Measurements from ENCODE around the gene MRTFA.

DNA sequence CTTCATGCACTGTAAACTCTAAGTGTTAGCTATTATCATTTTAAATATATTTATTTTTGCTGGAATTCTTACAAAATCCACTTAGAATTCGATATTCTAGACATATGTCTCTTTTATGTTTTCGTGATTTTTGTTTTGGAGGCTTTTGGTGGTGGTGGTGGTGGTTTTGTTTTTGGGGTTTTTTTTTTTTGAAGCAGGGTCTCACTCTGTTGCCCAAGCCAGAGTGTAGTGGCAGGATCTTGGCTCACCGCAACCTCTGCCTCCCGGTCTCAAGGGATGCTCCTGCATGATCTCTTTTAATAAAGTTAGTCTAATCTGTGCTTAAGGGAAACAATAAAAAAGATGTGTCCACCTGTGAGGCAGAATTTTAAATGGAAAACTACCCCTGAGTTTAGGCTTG, 117.7 kb downstream of the MRTFA start:
- TF ChIP-seq, protein P1, sequence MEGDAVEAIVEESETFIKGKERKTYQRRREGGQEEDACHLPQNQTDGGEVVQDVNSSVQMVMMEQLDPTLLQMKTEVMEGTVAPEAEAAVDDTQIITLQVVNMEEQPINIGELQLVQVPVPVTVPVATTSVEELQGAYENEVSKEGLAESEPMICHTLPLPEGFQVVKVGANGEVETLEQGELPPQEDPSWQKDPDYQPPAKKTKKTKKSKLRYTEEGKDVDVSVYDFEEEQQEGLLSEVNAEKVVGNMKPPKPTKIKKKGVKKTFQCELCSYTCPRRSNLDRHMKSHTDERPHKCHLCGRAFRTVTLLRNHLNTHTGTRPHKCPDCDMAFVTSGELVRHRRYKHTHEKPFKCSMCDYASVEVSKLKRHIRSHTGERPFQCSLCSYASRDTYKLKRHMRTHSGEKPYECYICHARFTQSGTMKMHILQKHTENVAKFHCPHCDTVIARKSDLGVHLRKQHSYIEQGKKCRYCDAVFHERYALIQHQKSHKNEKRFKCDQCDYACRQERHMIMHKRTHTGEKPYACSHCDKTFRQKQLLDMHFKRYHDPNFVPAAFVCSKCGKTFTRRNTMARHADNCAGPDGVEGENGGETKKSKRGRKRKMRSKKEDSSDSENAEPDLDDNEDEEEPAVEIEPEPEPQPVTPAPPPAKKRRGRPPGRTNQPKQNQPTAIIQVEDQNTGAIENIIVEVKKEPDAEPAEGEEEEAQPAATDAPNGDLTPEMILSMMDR (conservative IDR thresholded peaks at IDR 0.05) = no peak
- TF ChIP-seq ZFX (IDR thresholded peaks at IDR 0.05) = no peak
